HEK293 (cell line): ENCODE measurements around the gene HOMER1.

Source experiments
- CTCF ChIA-PET: fragments of 350-600 bp; formaldehyde crosslinking; extraction: SDS; loops from one replicate; lab custom pipeline; 2021; ENCODE audit warnings: antibody characterized with exemption; lab: Yijun Ruan, JAX
- POLR2A ChIA-PET: fragments of 300-600 bp; formaldehyde crosslinking; extraction: SDS; loops from one replicate; lab custom pipeline; 2020; ENCODE audit warnings: antibody characterized with exemption, inconsistent platforms; lab: Yijun Ruan, JAX
- H3K27ac ChIP-seq: fragments of 200-500 bp; sonication (Bioruptor generic); 2 replicates; pipeline ENCODE4 v1.5.1; 2014; ENCODE audit warnings: low read depth, low read length, control low read depth, inconsistent platforms; ENCODE audit errors: extremely low read depth
- H3K36me3 ChIP-seq, 2 experiments: fragments of 200-500 bp in 1 of 2; sonication (Bioruptor generic) in 1 of 2; 1 replicate in 1 of 2; 2 replicates in 1 of 2; pipeline ENCODE4 v1.5.1; 2014 to 2017; ENCODE audit warnings: inconsistent platforms in 2 of 2, low read length in 2 of 2; ENCODE audit not compliant: control insufficient read depth in 2 of 2, insufficient read depth in 1 of 2
- H3K4me1 ChIP-seq: fragments of 200-500 bp; sonication (Bioruptor generic); 2 replicates; pipeline ENCODE4 v1.5.1; 2014; ENCODE audit warnings: mild to moderate bottlenecking, low read length, inconsistent platforms; ENCODE audit not compliant: control insufficient read depth, insufficient read depth
- H3K4me3 ChIP-seq: 2 replicates; pipeline ENCODE4 v1.5.1; 2011; ENCODE audit warnings: low read depth, mild to moderate bottlenecking, control low read depth, low read length, moderate library complexity
- H3K9me3 ChIP-seq: fragments of 200-500 bp; sonication (Bioruptor generic); 2 replicates; pipeline ENCODE4 v1.5.1; 2014; ENCODE audit warnings: low read depth, low read length, inconsistent platforms; ENCODE audit not compliant: control insufficient read depth, insufficient read depth
- ATF2 ChIP-seq: fragments of 450-650 bp; formaldehyde crosslinking; IDR thresholded peaks from 2 replicates; pipeline ENCODE4 v1.5.1; 2016; ENCODE audit warnings: missing biosample characterization, missing genetic modification characterization, low read depth
- BCL11A ChIP-seq: fragments of 450-650 bp; formaldehyde crosslinking; IDR thresholded peaks from 2 replicates; pipeline ENCODE4 v1.5.1; 2016; ENCODE audit warnings: low read depth, missing biosample characterization, missing genetic modification characterization
- OSR2 ChIP-seq: fragments of 450-650 bp; formaldehyde crosslinking; IDR thresholded peaks from 2 replicates; pipeline ENCODE4 v1.5.1; 2016; ENCODE audit warnings: missing biosample characterization, missing genetic modification characterization
- OVOL3 ChIP-seq: fragments of 450-650 bp; formaldehyde crosslinking; IDR thresholded peaks from 2 replicates; pipeline ENCODE4 v1.5.1; 2016; ENCODE audit warnings: missing biosample characterization, missing genetic modification characterization
- PRDM4 ChIP-seq: fragments of 450-650 bp; formaldehyde crosslinking; IDR thresholded peaks from 2 replicates; pipeline ENCODE4 v1.5.1; 2017; ENCODE audit warnings: missing biosample characterization, missing genetic modification characterization
- SP2 ChIP-seq: fragments of 450-650 bp; formaldehyde crosslinking; IDR thresholded peaks from 2 replicates; pipeline ENCODE4 v1.5.1; 2016; ENCODE audit warnings: missing biosample characterization, missing genetic modification characterization
- YY1 ChIP-seq: fragments of 450-650 bp; formaldehyde crosslinking; IDR thresholded peaks from 2 replicates; pipeline ENCODE4 v1.5.1; 2018; ENCODE audit warnings: missing biosample characterization, missing genetic modification characterization
- ZBTB21 ChIP-seq: fragments of 450-650 bp; formaldehyde crosslinking; IDR thresholded peaks from 2 replicates; pipeline ENCODE4 v1.5.1; 2017; ENCODE audit warnings: missing biosample characterization, missing genetic modification characterization
- ZBTB49 ChIP-seq: fragments of 450-650 bp; formaldehyde crosslinking; IDR thresholded peaks from 2 replicates; pipeline ENCODE4 v1.5.1; 2016; ENCODE audit warnings: missing biosample characterization, missing genetic modification characterization, low read depth
- ZBTB7A ChIP-seq: fragments of 450-650 bp; formaldehyde crosslinking; IDR thresholded peaks from 2 replicates; pipeline ENCODE4 v1.5.1; 2016; ENCODE audit warnings: low read depth, missing biosample characterization, missing genetic modification characterization
- ZNF157 ChIP-seq: fragments of 450-650 bp; formaldehyde crosslinking; IDR thresholded peaks from 2 replicates; pipeline ENCODE4 v1.5.1; 2016; ENCODE audit warnings: missing biosample characterization, missing genetic modification characterization
- ZNF239 ChIP-seq: fragments of 450-650 bp; formaldehyde crosslinking; IDR thresholded peaks from 2 replicates; pipeline ENCODE4 v1.5.1; 2016; ENCODE audit warnings: missing biosample characterization, missing genetic modification characterization
- ZNF311 ChIP-seq: fragments of 450-650 bp; formaldehyde crosslinking; IDR thresholded peaks from 2 replicates; pipeline ENCODE4 v1.5.1; 2017; ENCODE audit warnings: missing biosample characterization, missing genetic modification characterization, borderline replicate concordance
- ZNF350 ChIP-seq: fragments of 450-650 bp; formaldehyde crosslinking; IDR thresholded peaks from 2 replicates; pipeline ENCODE4 v1.5.0; 2017; ENCODE audit warnings: missing biosample characterization, mild to moderate bottlenecking, missing genetic modification characterization
- ZNF394 ChIP-seq: fragments of 450-650 bp; formaldehyde crosslinking; IDR thresholded peaks from 2 replicates; pipeline ENCODE4 v1.5.1; 2016; ENCODE audit warnings: missing biosample characterization, missing genetic modification characterization, mild to moderate bottlenecking, moderate library complexity, borderline replicate concordance
- ZNF426 ChIP-seq: fragments of 450-650 bp; formaldehyde crosslinking; IDR thresholded peaks from 2 replicates; pipeline ENCODE4 v1.5.1; 2017; ENCODE audit warnings: missing biosample characterization, missing genetic modification characterization, mild to moderate bottlenecking, inconsistent platforms, moderate library complexity
- ZNF433 ChIP-seq: fragments of 450-650 bp; formaldehyde crosslinking; IDR thresholded peaks from 2 replicates; pipeline ENCODE4 v1.5.1; 2016; ENCODE audit warnings: missing biosample characterization, missing genetic modification characterization, low read depth
- ZNF529 ChIP-seq: fragments of 450-650 bp; formaldehyde crosslinking; IDR thresholded peaks from 2 replicates; pipeline ENCODE4 v1.5.1; 2017; ENCODE audit warnings: missing genetic modification characterization, missing biosample characterization; ENCODE audit not compliant: insufficient replicate concordance
- ZNF580 ChIP-seq: fragments of 450-650 bp; formaldehyde crosslinking; IDR thresholded peaks from 2 replicates; pipeline ENCODE4 v1.5.1; 2016; ENCODE audit warnings: missing biosample characterization, missing genetic modification characterization
- ZNF596 ChIP-seq: fragments of 450-650 bp; IDR thresholded peaks from 2 replicates; pipeline ENCODE4 v1.5.0; 2018; ENCODE audit warnings: missing biosample characterization, mild to moderate bottlenecking, missing genetic modification characterization, moderate library complexity
- ZNF692 ChIP-seq: fragments of 450-650 bp; formaldehyde crosslinking; IDR thresholded peaks from 2 replicates; pipeline ENCODE4 v1.5.1; 2016; ENCODE audit warnings: missing biosample characterization, missing genetic modification characterization
- ZSCAN16 ChIP-seq: fragments of 450-650 bp; formaldehyde crosslinking; IDR thresholded peaks from 2 replicates; pipeline ENCODE4 v1.5.1; 2016; ENCODE audit warnings: missing biosample characterization, missing genetic modification characterization
- ZSCAN23 ChIP-seq: fragments of 450-650 bp; formaldehyde crosslinking; IDR thresholded peaks from 2 replicates; pipeline ENCODE4 v1.5.1; 2016; ENCODE audit warnings: missing biosample characterization, missing genetic modification characterization
- ZSCAN30 ChIP-seq: fragments of 450-650 bp; IDR thresholded peaks from 2 replicates; pipeline ENCODE4 v1.5.1; 2018; ENCODE audit warnings: missing biosample characterization, mild to moderate bottlenecking, missing genetic modification characterization, moderate library complexity

HOMER1 gene

GRCh38 chr5:79489773-79490172 lies 24.2 kb downstream of the HOMER1 start (continued):
- TF ChIP-seq ZBTB49 (tag by site-specific recombination) (no peak), YY1 (tag by site-specific recombination) (no peak), ZSCAN23 (tag by site-specific recombination) (no peak), ZNF394 (tag by site-specific recombination) (no peak), BCL11A (tag by site-specific recombination) (no peak), ZNF692 (no peak), ZNF580 (tag by site-specific recombination) (no peak), ZBTB7A (no peak)

- Histone ChIP-seq H3K36me3 (no peaks in the 10 kb centered on the region; a peak in 1 of 3 replicates), H3K4me1 (peaks cover 7% of the 10 kb centered on the region), H3K4me3 (no peak overlapping the region), H3K9me3 (no peaks in the 10 kb centered on the region), H3K27ac (no peak overlapping the region)
- TF ChIP-seq OSR2 (tag by site-specific recombination), result no peak
- no peak for TF ChIP-seq ZNF350 (tag by site-specific recombination)
- TF ChIP-seq YY1 (tag by site-specific recombination), result no peak
- no peak for TF ChIP-seq ZBTB21 (tag by site-specific recombination)
- no peak for TF ChIP-seq PRDM4 (tag by site-specific recombination)
- TF ChIP-seq ZNF311 (tag by site-specific recombination), result no peak
- no peak for TF ChIP-seq ZNF426 (tag by site-specific recombination)
- TF ChIP-seq ZNF596 (tag by site-specific recombination), result no peak
- TF ChIP-seq ZNF433 (tag by site-specific recombination), result no peak
- no peak for TF ChIP-seq OVOL3 (tag by site-specific recombination)
- no peak for TF ChIP-seq ATF2 (tag by site-specific recombination)
- TF ChIP-seq ZNF529 (tag by site-specific recombination), result no peak
- TF ChIP-seq ZNF239 (tag by site-specific recombination), result no peak
- TF ChIP-seq ZSCAN16 (tag by site-specific recombination), result no peak
- no peak for TF ChIP-seq ZNF157 (tag by site-specific recombination)
- TF ChIP-seq ZSCAN30 (tag by site-specific recombination), result no peak
- no peak for TF ChIP-seq SP2
- ChIA-PET POLR2A (no interaction called here), CTCF (interaction anchor here (1.0 kb wide), 2 partner anchors 24 to 28 kb away, joined by 3 read pairs; no protein-coding TSS in a partner anchor)
Observed at GRCh38 chr5:79488775-79489174, 25.2 kb downstream of the HOMER1 start.
